Kidney (tissue), 14 donors: Measurements from ENCODE around the gene ANO4. TPM values are rescaled to one million over a fixed set of nuclear protein-coding genes. Genes with fewer than 3 reads are reported as not detected.

Experiments
- DNase-seq, 5 donors: peaks; one replicate each; pipeline ENCODE4 v3.0.0-alpha.2; 2013 to 2020
- FAIRE-seq: peaks from 2 replicates; lab custom pipeline; 2012; peaks lifted over from hg19 to GRCh38; lab: Jason Lieb, UNC
- H3K27ac ChIP-seq, 2 donors: one replicate each; pipeline ENCODE4 v1.7.0; 2013; ENCODE audit warnings: low read depth in 2 of 2, low read length in 2 of 2, inconsistent platforms in 1 of 2
- H3K27me3 ChIP-seq: one replicate; pipeline ENCODE4 v1.7.1; 2013; ENCODE audit warnings: low read length, inconsistent platforms; ENCODE audit not compliant: control insufficient read depth, insufficient read depth
- H3K36me3 ChIP-seq, 3 donors: one replicate each; pipeline versions ENCODE4 v1.7.0 to v1.7.1; 2013; ENCODE audit warnings: low read length in 3 of 3, control low read depth in 1 of 3, inconsistent platforms in 1 of 3; ENCODE audit not compliant: insufficient read depth in 3 of 3, control insufficient read depth in 2 of 3
- H3K4me1 ChIP-seq, 3 donors: one replicate each; pipeline versions ENCODE4 v1.7.0 to v1.7.1; 2013; ENCODE audit warnings: low read length in 3 of 3, inconsistent platforms in 1 of 3, low read depth in 1 of 3; ENCODE audit not compliant: control insufficient read depth in 2 of 3, insufficient read depth in 2 of 3
- H3K4me3 ChIP-seq, 3 donors: one replicate each; pipeline versions ENCODE4 v1.7.0 to v1.8.1; 2013; ENCODE audit warnings: low read length in 3 of 3, control low read depth in 1 of 3, inconsistent platforms in 1 of 3
- H3K9ac ChIP-seq, 3 donors: one replicate each; pipeline versions ENCODE4 v1.7.0 to v1.7.1; 2013; ENCODE audit warnings: low read length in 3 of 3, control low read depth in 1 of 3, inconsistent platforms in 1 of 3
- H3K9me3 ChIP-seq, 3 donors: one replicate each; pipeline versions ENCODE4 v1.7.0 to v1.7.1; 2013; ENCODE audit warnings: low read length in 3 of 3, control low read depth in 1 of 3, inconsistent platforms in 1 of 3; ENCODE audit not compliant: control insufficient read depth in 2 of 3, insufficient read depth in 1 of 3
- CTCF ChIP-seq: IDR thresholded peaks from 3 replicates; pipeline ENCODE4 v1.5.1; 2012; ENCODE audit warnings: mild to moderate bottlenecking, moderate library complexity, borderline replicate concordance; ENCODE audit not compliant: insufficient read depth; ENCODE audit errors: extremely low read depth
- intact Hi-C: fragments of 100-400 bp; cut with DNase I; formaldehyde crosslinking; loops from one replicate; pipeline ENCODE4 v1.11.1; 2022
- polyA plus RNA-seq: library from polyadenylated mRNA; stranded (reverse); fragments of 350-450 nt; fragmentation: Illumina TruSeq; extraction: RNeasy Lipid Tissue Mini Kit (QIAGEN cat#74804); gene quantifications from one replicate; pipeline ENCODE4 v1.2.3, GENCODE V29; 2014; ENCODE audit warnings: low read depth, low replicate concordance; ENCODE audit not compliant: insufficient read depth
- total RNA-seq: library from RNA; stranded (reverse); fragmentation: NEBNext Ultra II Directional; extraction: Animal tissue kit (Norgen Biotek cat#: 25700); gene quantifications from one replicate; pipeline ENCODE4 v1.2.1, GENCODE V29; 2021
- donor health status: control.
- donor health status: control.
- donor health status: control.
- donor health status: control.
- donor health status: control.
- donor health status: DM: yes; HTN: yes; CAD: no.
- donor health status: Normal renal cell carcinoma (clear cell type).

Gene ANO4
- total and polyA plus RNA-seq, 2 donors from 2014 or later: 0.82 to 2.9 TPM

GRCh38 chr12:100823963-100824362, 29.4 kb downstream of the ANO4 start:
- no peak for FAIRE-seq
- intact Hi-C loops: no loop called here
- H3K4me1 ChIP-seq: no peaks in the 10 kb centered on the region
- H3K27ac ChIP-seq: no peak overlapping the region
- H3K36me3 ChIP-seq: no peaks in the 10 kb centered on the region
- DNase-seq: no peak
- TF ChIP-seq CTCF: no peak
- H3K9ac ChIP-seq: no peak overlapping the region
- H3K4me3 ChIP-seq: no peak overlapping the region
- H3K27me3 ChIP-seq: no peaks in the 10 kb centered on the region
- no peaks in the 10 kb centered on the region for H3K9me3 ChIP-seq

- Histone ChIP-seq H3K27ac (no peak overlapping the region), H3K9ac (no peak overlapping the region), H3K9me3 (no peaks in the 10 kb centered on the region), H3K27me3 (no peaks in the 10 kb centered on the region), H3K4me1 (no peaks in the 10 kb centered on the region), H3K36me3 (no peaks in the 10 kb centered on the region), H3K4me3 (no peak overlapping the region)
- intact Hi-C loops: no loop called here
- FAIRE-seq (no peak), DNase-seq (no peak)
- no peak for TF ChIP-seq CTCF
Observed at GRCh38 chr12:100824476-100824875, 29.9 kb downstream of the ANO4 start.

GRCh38 chr12:100826323-100826722, 31.7 kb downstream of the ANO4 start:
- Histone ChIP-seq H3K9me3 (no peaks in the 10 kb centered on the region), H3K9ac (no peak overlapping the region), H3K4me3 (no peak overlapping the region), H3K4me1 (no peaks in the 10 kb centered on the region), H3K27ac (no peak overlapping the region), H3K36me3 (no peaks in the 10 kb centered on the region), H3K27me3 (no peaks in the 10 kb centered on the region)
- no peak for FAIRE-seq
- no peak for TF ChIP-seq CTCF
- DNase-seq: peak in 4 of 5 donors; percentile 46 to 77 (median 68)
- intact Hi-C loops: no loop called here

- FAIRE-seq (no peak), DNase-seq (peak in 2 of 5 donors; percentile 32 to 40)
- Histone ChIP-seq H3K36me3 (no peaks in the 10 kb centered on the region), H3K27me3 (no peaks in the 10 kb centered on the region), H3K9ac (no peak overlapping the region), H3K9me3 (no peaks in the 10 kb centered on the region), H3K4me1 (no peaks in the 10 kb centered on the region), H3K4me3 (no peak overlapping the region), H3K27ac (no peak overlapping the region)
- intact Hi-C loops: no loop called here
- TF ChIP-seq CTCF: peak; percentile 27
Observed at GRCh38 chr12:100827901-100828520, 33.4 kb downstream of the ANO4 start.
